ENCODE data around the gene RPS28. TPM values are rescaled to one million over a fixed set of nuclear protein-coding genes. Genes with fewer than 3 reads are reported as not detected.
"Not testable (repeated sequence)": the region's sequence is repeated elsewhere in the genome, so short reads cannot be mapped to it uniquely, and the experiment has no call there.

Gene RPS28
- total RNA-seq, 2 donors from 2014 or later, result 1,587 to 1,854 TPM

- no peak for DNase-seq
- no peak for TF ChIP-seq CTCF (IDR thresholded peaks at IDR 0.05)
- intact Hi-C loops (cut with DNase I), result no loop called here
- peak overlapping the region; percentile 29 for H3K4me3 ChIP-seq
- peak overlapping the region in 1 of 2 donors; percentile 2 for H3K9ac ChIP-seq (ENCODE audit: low read depth in 2 of 2, low read length in 2 of 2)
- peaks cover 18% of the 10 kb centered on the region for H3K27me3 ChIP-seq
- no peak overlapping the region for H3K27ac ChIP-seq
- H3K9me3 ChIP-seq, result no peaks in the 10 kb centered on the region
- peaks cover 3% of the 10 kb centered on the region for H3K4me1 ChIP-seq
- no peaks in the 10 kb centered on the region for H3K36me3 ChIP-seq
These were observed 22.2 kb downstream of the RPS28 start for GRCh38 chr19:8343483-8343844.

GRCh38 chr19:8349629-8350372, 28.5 kb downstream of the RPS28 start:
- H3K4me1 ChIP-seq; H3K9ac ChIP-seq (ENCODE audit: low read depth in 2 of 2, low read length in 2 of 2); H3K27me3 ChIP-seq; H3K4me3 ChIP-seq; DNase-seq; H3K9me3 ChIP-seq; H3K36me3 ChIP-seq; H3K27ac ChIP-seq: not testable (repeated sequence)
- intact Hi-C loops (cut with DNase I), result loop anchor here (5.0 kb wide), 3 partner anchors 48 to 238 kb away; no protein-coding TSS in a partner anchor

GRCh38 chr19:8352134-8352827, 31.0 kb downstream of the RPS28 start:
- Histone ChIP-seq H3K9ac (ENCODE audit: low read depth in 2 of 2, low read length in 2 of 2) (peak overlapping the region in 1 of 2 donors; percentile 19), H3K36me3 (no peaks in the 10 kb centered on the region), H3K9me3 (no peaks in the 10 kb centered on the region), H3K27ac (no peak overlapping the region), H3K27me3 (no peaks in the 10 kb centered on the region), H3K4me3 (no peak overlapping the region), H3K4me1 (no peaks in the 10 kb centered on the region)
- DNase-seq, result no peak
- intact Hi-C loops (cut with DNase I), result loop anchor here (5.0 kb wide), 3 partner anchors 45 to 235 kb away; no protein-coding TSS in a partner anchor
- TF ChIP-seq CTCF (IDR thresholded peaks at IDR 0.05), result no peak

GRCh38 chr19:8352845-8353244, 31.5 kb downstream of the RPS28 start:
- H3K4me1 ChIP-seq; H3K27me3 ChIP-seq; DNase-seq; H3K4me3 ChIP-seq; H3K27ac ChIP-seq; H3K36me3 ChIP-seq; H3K9me3 ChIP-seq; H3K9ac ChIP-seq (ENCODE audit: low read depth in 2 of 2, low read length in 2 of 2): not testable (repeated sequence)
- intact Hi-C loops (cut with DNase I), result loop anchor here (5.0 kb wide), 3 partner anchors 44 to 234 kb away; no protein-coding TSS in a partner anchor

GRCh38 chr19:8355631-8356402, 34.5 kb downstream of the RPS28 start:
- no peak overlapping the region for H3K27ac ChIP-seq
- no peaks in the 10 kb centered on the region for H3K4me1 ChIP-seq
- H3K27me3 ChIP-seq, result no peaks in the 10 kb centered on the region
- intact Hi-C loops (cut with DNase I), result no loop called here
- DNase-seq, result no peak
- no peaks in the 10 kb centered on the region for H3K36me3 ChIP-seq
- no peak for TF ChIP-seq CTCF (IDR thresholded peaks at IDR 0.05)
- H3K4me3 ChIP-seq, result no peak overlapping the region
- no peak overlapping the region for H3K9ac ChIP-seq (ENCODE audit: low read depth in 2 of 2, low read length in 2 of 2)
- no peaks in the 10 kb centered on the region for H3K9me3 ChIP-seq

- Histone ChIP-seq H3K9me3 (no peaks in the 10 kb centered on the region), H3K36me3 (no peaks in the 10 kb centered on the region), H3K9ac (ENCODE audit: low read depth in 2 of 2, low read length in 2 of 2) (no peak overlapping the region), H3K4me3 (no peak overlapping the region), H3K4me1 (no peaks in the 10 kb centered on the region), H3K27me3 (no peaks in the 10 kb centered on the region), H3K27ac (no peak overlapping the region)
- no peak for DNase-seq
- intact Hi-C loops (cut with DNase I), result no loop called here
- TF ChIP-seq CTCF (IDR thresholded peaks at IDR 0.05), result no peak
These were observed 35.8 kb downstream of the RPS28 start for GRCh38 chr19:8357007-8357521.

All from colonic mucosa (tissue), 4 donors.